ENCODE data around the gene RPL27A.

DNA sequence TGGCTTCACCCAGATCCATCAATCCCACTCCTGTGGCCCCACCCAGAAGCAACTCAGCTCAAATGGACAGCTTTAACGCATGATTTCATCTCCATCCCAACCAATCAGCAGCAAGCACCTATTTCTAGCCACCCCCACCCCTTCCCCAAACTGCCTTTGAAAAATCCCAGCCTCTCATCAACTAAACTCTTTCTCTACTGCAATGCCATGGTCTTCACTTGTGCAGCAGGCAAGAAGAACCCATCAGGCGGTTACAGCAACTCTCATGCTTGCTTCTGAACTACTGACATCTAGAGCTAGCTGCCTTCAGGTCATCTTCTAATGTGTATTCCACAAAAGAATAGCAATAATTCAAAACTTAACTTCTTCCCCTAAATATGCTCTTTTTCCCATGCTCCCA lies 46.5 kb upstream of the RPL27A start:
- no peak for TF ChIP-seq POLR2A (IDR thresholded peaks at IDR 0.05)
- TF ChIP-seq, protein P1, sequence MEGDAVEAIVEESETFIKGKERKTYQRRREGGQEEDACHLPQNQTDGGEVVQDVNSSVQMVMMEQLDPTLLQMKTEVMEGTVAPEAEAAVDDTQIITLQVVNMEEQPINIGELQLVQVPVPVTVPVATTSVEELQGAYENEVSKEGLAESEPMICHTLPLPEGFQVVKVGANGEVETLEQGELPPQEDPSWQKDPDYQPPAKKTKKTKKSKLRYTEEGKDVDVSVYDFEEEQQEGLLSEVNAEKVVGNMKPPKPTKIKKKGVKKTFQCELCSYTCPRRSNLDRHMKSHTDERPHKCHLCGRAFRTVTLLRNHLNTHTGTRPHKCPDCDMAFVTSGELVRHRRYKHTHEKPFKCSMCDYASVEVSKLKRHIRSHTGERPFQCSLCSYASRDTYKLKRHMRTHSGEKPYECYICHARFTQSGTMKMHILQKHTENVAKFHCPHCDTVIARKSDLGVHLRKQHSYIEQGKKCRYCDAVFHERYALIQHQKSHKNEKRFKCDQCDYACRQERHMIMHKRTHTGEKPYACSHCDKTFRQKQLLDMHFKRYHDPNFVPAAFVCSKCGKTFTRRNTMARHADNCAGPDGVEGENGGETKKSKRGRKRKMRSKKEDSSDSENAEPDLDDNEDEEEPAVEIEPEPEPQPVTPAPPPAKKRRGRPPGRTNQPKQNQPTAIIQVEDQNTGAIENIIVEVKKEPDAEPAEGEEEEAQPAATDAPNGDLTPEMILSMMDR (IDR thresholded peaks at IDR 0.05): no peak
- TF ChIP-seq EP300 (IDR thresholded peaks at IDR 0.05; ENCODE audit: low read depth): no peak
- no peak for TF ChIP-seq POLR2AphosphoS5 (IDR thresholded peaks at IDR 0.05)

Data from transverse colon (tissue), 4 donors.